Frontal cortex (tissue), 4 donors: Measurements from ENCODE around the gene LINC01488. TPM values are rescaled to one million over a fixed set of nuclear protein-coding genes. Genes with fewer than 3 reads are reported as not detected.

Source experiments
- DNase-seq, 2 donors: peaks; one replicate each; pipeline ENCODE4 v3.0.0; 2012; ENCODE audit warnings: low spot score in 2 of 2
- FAIRE-seq: peaks from 2 replicates; lab custom pipeline; 2012; peaks lifted over from hg19 to GRCh38; lab: Jason Lieb, UNC
- total RNA-seq: library from RNA; depleted of rRNA; stranded (reverse); fragments of >200 nt; gene quantifications from one replicate; pipeline ENCODE4 v1.2.3, GENCODE V29; 2014
- donor health status: control.
- donor health status: control.
- donor health status: control.

LINC01488 gene
- total RNA-seq, 1 donor from 2014 or later: not detected

GRCh38 chr11:69475141-69475865, 6.2 kb upstream of the LINC01488 start:
- DNase-seq (no peak), FAIRE-seq (no peak)

- DNase-seq: no peak
- no peak for FAIRE-seq
These were observed 5.5 kb upstream of the LINC01488 start for GRCh38 chr11:69475866-69476471.

- FAIRE-seq (no peak), DNase-seq (no peak)
These were observed 4.9 kb upstream of the LINC01488 start for GRCh38 chr11:69476509-69476961.

- DNase-seq (no peak), FAIRE-seq (no peak)
These were observed 4.4 kb upstream of the LINC01488 start for GRCh38 chr11:69477086-69477485.

- no peak for DNase-seq
- FAIRE-seq: no peak
These were observed 1.7 kb upstream of the LINC01488 start for GRCh38 chr11:69479591-69480271.

GRCh38 chr11:69480547-69481392, 693 bp upstream of the LINC01488 start:
- no peak for FAIRE-seq
- no peak for DNase-seq

GRCh38 chr11:69482322-69482721, 859 bp downstream of the LINC01488 start:
- FAIRE-seq (no peak), DNase-seq (no peak)

- no peak for DNase-seq
These were observed 1.7 kb downstream of the LINC01488 start for GRCh38 chr11:69483170-69483569.

GRCh38 chr11:69483691-69484426, 2.4 kb downstream of the LINC01488 start:
- DNase-seq (no peak), FAIRE-seq (no peak)

More at GRCh38 chr11:69483170-69483569, 1.7 kb downstream of the LINC01488 start:
- FAIRE-seq: no peak

GRCh38 chr11:69484427-69485259, 3.2 kb downstream of the LINC01488 start:
- DNase-seq: no peak
- no peak for FAIRE-seq

- FAIRE-seq: no peak
- no peak for DNase-seq
These were observed 4.0 kb downstream of the LINC01488 start for GRCh38 chr11:69485337-69486041.

- DNase-seq (no peak), FAIRE-seq (no peak)
These were observed 4.8 kb downstream of the LINC01488 start for GRCh38 chr11:69486056-69486772.

GRCh38 chr11:69486773-69487291, 5.4 kb downstream of the LINC01488 start:
- no peak for DNase-seq
- FAIRE-seq: no peak

GRCh38 chr11:69487391-69487790, 5.9 kb downstream of the LINC01488 start:
- FAIRE-seq: no peak
- no peak for DNase-seq

GRCh38 chr11:69487849-69488542, 6.5 kb downstream of the LINC01488 start:
- no peak for FAIRE-seq
- no peak for DNase-seq

GRCh38 chr11:69488543-69488940, 7.1 kb downstream of the LINC01488 start:
- DNase-seq (no peak), FAIRE-seq (no peak)
